SU-DHL-6 (cell line): Measurements from ENCODE around the gene TMEM223.

ENCODE experiments used
- CTCF ChIP-seq: fragments of 200-600 bp; sonication (generic); IDR thresholded peaks from one replicate; pipeline ENCODE4 v1.5.1; 2017; ENCODE audit warnings: antibody characterized with exemption, mild to moderate bottlenecking, low read length, moderate library complexity; ENCODE audit not compliant: insufficient read depth, poor library complexity, severe bottlenecking
- EZH2phosphoT487 ChIP-seq: fragments of 200-600 bp; sonication (generic), shearing (Covaris generic); conservative IDR thresholded peaks from 2 replicates; pipeline ENCODE4 v1.6.1; 2018; ENCODE audit warnings: mild to moderate bottlenecking, antibody characterized with exemption, low read length, moderate library complexity, mixed read lengths

- TF ChIP-seq CTCF (no peak), EZH2phosphoT487 (no peak)
Observed at GRCh38 chr11:62771144-62772021, 20.4 kb downstream of the TMEM223 start, which contains the start of gene TAF6L.
